GM11168 (cell line): Measurements from ENCODE around the gene SELENOF.

Experiments used
- in situ Hi-C: fragments of 300-500 bp; cut with MboI; formaldehyde crosslinking; loops from one replicate; pipeline ENCODE4 v1.12.0; 2022; ENCODE audit warnings: low sequenced_read_pairs; ENCODE audit not compliant: unreplicated experiment

The SELENOF gene

DNA sequence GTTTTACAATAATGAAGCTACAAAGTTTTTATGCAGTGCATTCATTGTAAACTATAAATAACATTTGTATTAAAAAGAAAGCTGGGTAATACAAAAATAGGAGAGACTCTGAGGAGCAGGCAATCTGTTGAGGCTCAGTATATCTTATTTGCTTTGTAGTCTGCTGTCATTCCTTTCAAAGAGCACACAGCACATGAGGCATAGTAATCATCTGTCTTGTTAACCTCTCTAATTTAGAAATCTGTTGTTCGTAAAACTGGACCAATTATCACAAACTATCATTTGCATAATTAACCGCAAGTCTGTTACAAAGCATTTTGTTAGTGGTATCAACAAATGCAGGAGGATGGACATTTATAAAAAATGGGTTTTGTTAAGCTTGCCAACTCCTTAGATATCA lies 51.0 kb downstream of the SELENOF start:
- in situ Hi-C loops: no loop called here

DNA sequence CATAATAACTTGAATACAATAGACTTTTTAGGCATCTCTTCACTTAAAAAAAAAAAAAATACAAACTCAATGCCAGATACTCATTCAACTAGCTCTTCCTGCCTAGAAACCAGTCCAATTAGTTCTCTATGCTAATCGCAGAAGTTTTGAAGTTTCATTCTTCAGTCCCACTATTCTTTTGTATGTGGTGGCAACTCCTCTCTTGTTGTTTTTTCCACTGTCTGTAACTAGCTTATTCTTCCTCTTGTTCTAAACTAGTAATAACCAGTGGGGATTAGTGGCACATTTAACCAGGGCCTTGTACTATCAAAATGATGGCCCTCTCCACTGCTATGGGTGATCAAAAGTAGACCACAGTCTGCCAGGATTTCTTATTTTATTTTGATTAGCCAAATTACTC lies 52.5 kb downstream of the SELENOF start:
- in situ Hi-C loops: no loop called here

DNA sequence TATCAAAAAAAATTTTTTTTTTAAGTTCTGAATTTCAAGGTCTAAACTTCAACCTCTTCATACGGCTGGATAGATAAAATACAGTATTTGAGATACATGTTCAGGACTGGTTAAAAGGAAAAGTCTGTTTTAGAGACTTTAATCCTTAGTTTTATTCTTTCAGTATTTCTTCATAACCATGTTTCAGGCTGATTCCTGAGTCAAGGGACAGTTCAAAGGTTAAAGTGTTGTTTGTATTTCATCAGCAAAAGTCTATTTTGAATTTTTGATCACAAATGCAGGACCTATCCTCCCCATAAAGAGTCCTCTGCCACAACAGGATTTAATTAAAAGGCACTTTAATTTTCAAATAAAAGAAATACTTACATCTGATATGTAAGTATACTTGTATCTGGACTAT lies 53.5 kb downstream of the SELENOF start:
- in situ Hi-C loops: no loop called here

DNA sequence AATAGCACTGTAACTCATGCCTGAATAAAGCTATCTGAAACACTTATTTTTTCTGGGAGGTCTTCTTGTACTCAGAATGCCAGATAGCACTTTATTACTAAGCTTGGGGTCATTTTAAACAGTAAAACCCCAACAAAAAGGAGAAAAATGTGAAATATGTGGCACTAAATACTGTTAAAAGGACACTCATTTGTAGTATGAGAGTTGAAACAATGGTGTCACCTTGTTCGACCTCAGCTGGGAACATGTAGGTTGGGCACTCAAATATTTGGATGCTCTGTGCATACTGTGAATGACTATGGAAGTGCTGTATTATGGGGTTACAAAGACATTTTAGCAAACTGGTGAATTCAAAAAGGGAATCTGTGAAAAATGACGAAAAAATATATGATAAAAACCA lies 53.9 kb downstream of the SELENOF start:
- in situ Hi-C loops: no loop called here

DNA sequence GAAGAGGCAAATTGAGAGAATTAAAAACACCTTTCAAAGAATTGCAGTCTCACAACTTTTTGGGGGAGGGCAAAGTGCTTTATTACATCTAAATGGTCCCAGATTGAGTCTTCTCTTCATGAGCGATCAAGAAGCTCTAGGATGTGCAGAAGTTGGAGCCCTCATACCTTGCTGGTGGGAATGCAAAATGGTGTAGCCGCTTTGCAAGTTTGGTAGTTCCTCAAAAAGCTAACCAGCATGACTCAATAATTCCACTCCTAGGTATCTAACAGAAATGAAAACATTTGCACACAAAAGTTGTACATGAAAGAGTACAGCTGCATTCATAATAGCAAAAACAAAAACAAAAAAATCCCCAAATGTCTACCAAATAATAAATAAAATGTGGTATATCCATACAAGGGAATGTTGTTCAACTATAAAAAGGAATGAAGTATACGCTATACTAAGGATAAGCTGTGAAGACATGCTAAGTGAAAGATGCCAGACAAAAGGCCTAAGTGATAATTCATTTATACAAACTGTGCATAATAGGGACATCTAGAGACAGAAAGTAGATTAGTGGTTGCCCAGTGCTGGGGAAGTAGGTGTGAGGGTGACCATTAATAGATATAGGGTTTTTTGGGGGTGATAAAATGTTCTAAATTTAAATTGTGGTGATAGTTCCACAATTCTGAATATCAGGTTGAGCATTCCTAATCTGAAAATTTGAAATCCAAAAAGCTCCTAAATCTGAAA lies 55.2 kb downstream of the SELENOF start:
- in situ Hi-C loops: no loop called here

DNA sequence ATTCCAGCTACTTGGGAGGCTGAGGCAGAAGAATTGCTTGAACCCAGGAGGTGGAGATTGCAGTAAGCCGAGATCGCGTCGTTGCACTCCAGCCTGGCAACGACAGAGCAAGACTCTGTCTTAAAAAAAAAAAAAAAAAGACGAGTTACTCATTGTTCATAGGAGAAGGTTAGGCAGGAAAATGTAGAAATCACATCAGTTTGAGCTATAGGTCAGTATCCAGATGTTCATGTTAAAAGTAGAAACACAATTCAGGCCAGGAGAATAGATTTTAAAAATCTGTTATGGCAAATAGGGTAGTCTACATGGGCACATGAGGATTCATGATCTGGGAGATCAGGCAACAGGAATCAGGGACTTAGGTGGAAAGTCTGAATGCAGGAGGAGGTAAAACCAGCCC lies 57.7 kb downstream of the SELENOF start:
- in situ Hi-C loops: no loop called here

DNA sequence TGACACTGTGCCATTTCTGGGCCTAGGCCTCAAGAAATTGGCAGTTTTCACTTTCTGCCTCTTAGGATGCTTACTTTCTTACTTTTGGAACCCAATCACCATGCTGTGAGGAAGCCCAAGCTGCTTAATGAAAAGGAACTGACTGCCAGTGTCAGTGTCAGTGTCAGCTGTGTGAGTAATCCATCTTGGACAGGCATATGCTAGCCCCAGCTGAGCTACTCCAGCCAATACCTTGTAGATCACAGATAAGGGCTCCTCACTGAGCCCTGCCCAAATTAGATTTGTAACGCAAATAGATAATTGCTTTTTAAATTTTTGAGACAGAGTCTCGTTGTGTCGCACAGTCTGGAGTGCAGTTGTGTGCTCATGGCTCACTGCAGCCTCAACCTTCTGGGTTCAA lies 59.6 kb downstream of the SELENOF start:
- in situ Hi-C loops: no loop called here

DNA sequence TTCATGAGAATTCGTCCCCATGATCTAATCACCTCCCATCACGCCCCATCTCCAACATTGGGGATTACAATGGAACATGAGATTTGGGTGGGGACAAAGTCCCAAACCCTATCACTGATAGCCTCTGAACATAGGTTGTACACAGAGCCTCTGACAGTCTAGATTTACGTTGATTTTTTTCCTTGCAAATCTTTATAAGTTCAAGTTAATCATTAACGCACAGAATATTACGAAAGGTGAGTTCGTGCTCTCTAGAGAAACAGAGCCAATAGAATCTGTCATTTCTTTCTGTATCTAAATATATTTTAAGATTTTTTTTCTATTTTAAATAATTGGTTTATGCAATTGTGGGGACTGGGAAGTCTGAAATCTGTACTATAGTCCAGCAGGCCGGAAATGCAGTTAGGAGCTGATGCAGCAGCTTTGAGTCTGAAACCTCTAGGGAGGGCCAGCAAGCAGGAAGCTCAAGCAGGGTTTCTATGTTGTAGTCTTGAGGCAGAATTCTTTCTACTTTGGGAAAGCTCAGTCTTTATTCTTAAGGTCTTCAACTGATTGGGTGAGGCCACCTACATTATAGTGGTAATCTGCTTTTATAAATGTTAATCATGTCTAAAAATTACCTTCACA lies 61.0 kb downstream of the SELENOF start:
- in situ Hi-C loops: no loop called here

DNA sequence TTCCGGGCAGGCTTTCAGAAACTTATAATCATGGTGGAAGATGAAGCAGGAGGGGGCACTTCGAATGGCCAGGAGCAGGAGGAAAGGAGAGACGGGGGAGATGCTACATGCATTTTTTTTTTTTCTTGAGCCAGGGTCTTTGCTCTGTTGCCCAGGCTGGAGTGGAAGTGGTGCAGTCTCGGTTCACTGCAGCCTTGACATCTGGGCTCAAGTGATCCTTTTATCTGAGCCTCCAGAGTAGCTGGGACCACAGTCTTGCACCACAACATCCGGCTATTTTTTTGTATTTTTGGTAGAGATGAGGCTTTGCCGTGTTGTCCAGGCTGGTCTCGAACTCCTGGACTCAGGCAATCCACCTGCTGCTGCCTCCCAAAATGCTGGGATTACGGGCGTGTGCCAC lies 61.6 kb downstream of the SELENOF start:
- in situ Hi-C loops: no loop called here

DNA sequence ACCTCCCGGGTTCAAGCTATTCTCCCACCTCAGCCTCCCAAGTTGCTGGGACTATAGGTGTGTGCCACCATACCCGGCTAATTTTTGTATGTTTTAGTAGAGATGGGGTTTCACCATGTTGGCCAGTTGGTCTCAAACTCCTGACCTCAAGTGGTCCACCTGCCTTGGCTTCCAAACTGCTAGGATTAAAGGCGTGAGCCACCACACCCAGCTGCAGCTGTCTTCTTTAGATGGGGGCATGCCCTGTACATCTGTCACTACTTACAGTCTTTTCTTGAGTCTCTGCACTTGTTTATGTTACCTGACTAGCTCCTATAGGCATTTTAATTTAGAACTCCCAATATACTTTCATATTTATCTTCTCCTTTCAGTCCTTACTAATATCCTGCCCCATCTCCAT lies 64.2 kb downstream of the SELENOF start:
- in situ Hi-C loops: loop anchor here (10.0 kb wide), 1 partner anchor 235 kb away; no protein-coding TSS in a partner anchor

DNA sequence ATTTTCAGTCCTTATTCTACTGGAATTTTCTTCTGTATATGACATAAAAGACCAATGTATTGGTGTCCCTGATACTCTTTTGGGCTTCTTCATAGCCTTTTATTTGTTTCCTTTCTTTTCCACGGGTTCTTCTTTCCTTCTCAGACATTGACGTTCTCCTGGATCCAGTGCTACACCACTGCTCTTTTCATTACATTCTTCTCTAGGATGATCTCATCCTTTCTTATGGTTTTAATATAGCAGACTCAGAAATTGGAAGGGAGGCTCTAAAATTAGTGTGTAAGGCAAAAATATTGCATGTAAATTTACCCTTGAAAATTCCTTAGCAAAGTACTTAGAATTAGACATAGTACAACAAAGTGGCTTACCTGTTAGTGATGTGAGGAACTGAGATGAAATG lies 65.3 kb downstream of the SELENOF start:
- in situ Hi-C loops: loop anchor here (10.0 kb wide), 1 partner anchor 236 kb away; no protein-coding TSS in a partner anchor

DNA sequence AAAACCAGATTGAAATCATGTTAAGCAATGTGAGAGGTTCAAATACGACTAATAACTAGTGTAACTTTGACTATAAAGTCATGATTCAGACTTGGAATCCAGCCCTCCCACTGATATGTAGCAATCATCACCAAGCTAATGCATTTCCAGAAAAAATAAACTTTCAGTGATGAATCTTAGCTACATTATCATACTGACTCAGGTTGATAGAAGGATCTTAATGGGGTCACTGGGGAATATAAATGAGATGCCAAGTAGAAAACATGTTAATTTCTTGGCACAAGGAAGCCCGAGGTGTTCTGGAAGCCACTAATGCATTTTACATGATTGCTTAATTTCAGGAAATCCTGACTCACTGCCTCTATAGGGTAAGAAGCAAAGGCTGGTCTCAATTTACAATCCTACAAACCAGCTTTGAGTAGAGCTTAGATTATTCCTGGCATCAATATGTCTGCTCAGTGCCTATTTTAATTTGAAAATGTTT lies 67.7 kb downstream of the SELENOF start:
- in situ Hi-C loops: loop anchor here (10.0 kb wide), 1 partner anchor 239 kb away; no protein-coding TSS in a partner anchor

DNA sequence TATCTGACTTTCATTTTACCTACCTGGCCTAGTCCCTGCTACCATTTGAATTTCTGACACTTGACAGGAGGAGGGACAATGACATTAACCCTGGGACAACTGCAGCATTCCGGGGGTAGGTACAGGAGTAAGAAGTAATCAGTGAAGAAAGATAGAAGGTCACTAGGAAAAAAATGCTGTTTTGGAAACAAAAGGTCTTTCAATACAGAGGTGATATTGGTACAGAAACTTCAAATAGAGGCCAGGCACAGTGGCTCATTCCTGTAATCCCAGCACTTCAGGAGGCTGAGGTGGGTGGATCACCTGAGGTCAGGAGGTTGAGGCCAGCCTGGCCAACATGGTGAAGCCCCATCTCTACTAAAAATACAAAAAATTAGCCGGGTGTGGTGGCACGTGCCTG lies 68.4 kb downstream of the SELENOF start:
- in situ Hi-C loops: loop anchor here (10.0 kb wide), 1 partner anchor 239 kb away; no protein-coding TSS in a partner anchor

DNA sequence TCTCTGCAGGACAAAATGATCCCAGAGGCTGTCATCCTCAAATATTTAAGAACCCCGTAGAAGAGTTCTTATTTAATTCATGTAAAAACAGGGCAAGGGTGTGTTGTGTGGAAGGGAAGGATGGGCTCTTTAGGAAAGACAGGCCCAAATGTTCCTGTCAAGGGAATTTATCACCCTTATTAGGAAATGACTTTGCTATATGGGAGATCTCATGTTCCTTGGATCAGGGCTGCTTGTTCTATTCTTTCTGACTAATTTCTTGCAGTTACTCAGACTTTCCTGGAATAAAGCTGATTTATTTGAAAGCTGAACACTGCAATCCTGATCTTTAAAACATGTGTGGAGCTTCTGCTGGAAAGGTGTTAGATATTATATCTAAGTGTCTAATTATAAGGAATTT lies 72.8 kb downstream of the SELENOF start:
- in situ Hi-C loops: loop anchor here (10.0 kb wide), 1 partner anchor 244 kb away; no protein-coding TSS in a partner anchor

DNA sequence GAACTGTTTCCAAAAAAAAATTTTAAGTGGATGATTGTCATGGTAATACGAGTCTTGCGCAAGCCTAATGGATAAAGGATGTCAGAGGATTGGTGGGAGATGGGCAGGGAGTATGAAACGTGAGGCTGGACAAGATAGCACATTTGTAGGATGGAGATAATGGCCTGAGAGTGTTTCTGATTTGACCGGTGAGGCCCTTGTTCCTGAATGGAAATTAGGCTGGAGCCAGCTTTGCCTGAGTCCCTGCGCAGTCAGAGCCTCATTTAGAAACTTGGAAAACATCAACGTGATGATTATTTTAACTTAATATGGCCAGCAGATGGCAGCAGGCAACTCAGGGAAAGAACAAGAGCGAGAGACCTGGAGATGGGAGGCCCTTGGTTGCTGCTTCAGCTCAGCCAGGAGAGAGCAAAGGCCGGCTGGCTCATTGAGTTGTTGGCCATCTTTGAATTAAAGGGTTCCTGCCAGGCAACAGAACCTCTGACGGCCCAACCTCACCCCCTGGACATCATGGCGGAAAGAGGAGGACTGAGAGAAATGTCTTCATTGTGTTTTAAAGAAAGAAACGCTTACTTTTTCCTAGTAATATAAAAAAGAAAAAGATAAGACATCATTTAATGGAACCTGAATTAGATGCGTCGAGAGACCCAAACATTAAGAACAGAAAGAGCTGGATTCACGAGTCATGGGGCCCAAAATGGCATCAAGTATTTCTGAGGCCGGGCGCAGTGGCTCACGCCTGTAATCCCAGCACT lies 80.3 kb downstream of the SELENOF start:
- in situ Hi-C loops: no loop called here

DNA sequence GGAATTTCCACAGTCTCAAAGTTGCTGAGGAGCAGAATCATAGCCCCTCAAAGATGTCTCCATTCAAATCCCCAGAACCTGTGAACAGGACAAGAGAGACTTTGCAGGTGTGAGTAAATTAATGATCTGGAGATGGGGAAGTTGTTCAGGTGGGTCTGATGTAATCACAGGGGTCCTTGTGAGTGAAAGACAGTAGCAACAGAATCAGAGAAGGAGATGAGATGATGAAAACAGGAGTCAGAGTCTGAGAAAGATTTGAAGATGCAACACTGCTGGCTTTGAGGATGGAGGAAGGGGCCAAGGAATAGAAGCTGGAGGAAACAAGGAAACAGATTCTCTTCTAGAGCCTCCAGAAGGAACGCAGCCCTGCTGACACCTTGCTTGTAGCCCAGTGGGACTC lies 81.5 kb downstream of the SELENOF start:
- in situ Hi-C loops: no loop called here

DNA sequence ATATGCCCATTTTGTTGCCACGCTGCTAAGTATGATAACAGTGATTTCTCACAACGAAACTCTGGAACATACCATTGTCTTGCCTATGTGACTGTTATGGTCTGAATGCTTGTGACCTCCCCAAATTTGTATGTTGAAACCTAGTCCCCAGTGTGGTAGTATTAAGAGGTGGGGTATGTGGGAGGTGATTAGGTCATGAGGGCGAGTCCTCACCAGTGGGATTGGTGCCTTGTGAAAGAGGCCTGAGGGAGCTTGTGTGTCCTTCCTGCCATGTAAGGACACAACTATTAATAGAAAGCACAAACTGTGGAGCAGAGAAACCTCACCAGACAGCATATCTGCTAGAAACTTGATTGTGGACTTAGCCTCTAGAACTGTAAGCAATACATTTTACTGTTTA lies 84.6 kb downstream of the SELENOF start:
- in situ Hi-C loops: no loop called here

DNA sequence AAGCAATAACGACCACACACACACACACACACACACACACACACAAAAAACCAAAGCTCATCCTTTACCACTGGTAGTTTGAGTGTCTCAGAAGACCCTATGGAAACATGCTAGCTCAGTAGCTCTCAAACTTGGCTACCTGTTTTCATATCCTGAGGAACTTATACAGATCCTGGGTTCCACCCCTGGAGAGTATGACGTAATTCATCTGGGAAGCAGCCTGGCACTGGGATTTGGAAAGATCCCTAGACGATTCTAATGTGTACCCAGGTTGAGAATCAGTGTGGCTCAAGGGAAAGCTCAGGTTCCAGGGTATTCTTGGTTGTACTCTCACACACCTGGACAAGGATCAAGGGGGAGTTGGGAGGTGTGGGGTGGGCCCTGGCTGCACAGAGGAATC lies 85.9 kb downstream of the SELENOF start:
- in situ Hi-C loops: no loop called here

DNA sequence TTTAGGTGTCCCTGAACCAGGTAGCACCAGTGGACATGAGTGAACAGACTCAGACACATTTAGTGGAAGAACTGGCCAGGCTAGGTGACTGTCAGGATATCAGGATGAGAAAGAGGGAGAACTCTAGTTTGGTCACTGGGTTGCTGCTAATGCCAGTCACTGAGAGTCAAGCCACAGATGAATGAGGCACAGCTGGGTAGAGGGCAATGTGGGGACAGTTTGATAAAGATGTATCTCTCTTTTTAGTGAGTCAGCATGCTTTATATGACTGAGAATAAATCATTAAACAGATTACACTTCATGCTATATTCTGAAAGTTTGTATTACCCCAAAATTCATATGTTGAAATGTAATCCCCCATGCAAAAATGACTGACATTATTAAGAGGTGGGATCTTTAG lies 87.1 kb downstream of the SELENOF start:
- in situ Hi-C loops: no loop called here

DNA sequence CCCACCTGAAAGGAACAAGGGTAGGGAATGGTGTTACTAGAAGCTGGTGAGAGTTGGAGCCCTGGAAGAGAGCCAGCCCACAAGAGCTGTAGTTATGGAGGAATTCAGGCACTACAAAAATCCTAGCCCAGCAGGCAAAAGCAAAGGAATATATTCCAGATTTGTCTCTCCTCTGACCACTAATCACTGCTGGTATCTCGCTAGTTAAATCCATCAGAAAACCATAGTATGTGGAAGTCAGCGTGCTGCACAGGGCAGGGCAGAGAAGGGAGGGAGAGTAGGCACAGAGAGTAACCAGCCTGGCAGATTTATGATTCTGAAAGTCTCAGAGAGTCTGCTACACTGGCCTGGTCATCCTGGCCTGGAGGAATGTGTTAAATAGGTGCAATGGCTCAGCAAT lies 88.6 kb downstream of the SELENOF start:
- in situ Hi-C loops: no loop called here
